Endothelial cell of umbilical vein (primary cell): ENCODE results near the gene SETD1A.

Source experiments
- CTCF ChIP-seq, 2 donors: IDR thresholded peaks; 1 replicate in 1 of 2; 2 replicates in 1 of 2; pipeline ENCODE4 v1.5.1; 2011; ENCODE audit warnings: low read length in 2 of 2, mild to moderate bottlenecking in 2 of 2, moderate library complexity in 2 of 2, control low read depth in 1 of 2, inconsistent platforms in 1 of 2, low read depth in 1 of 2; ENCODE audit not compliant: insufficient read depth in 1 of 2; ENCODE audit errors: extremely low read depth in 1 of 2
- EZH2 ChIP-seq: IDR thresholded peaks from 2 replicates; pipeline ENCODE4 v1.6.1; 2012; ENCODE audit warnings: borderline replicate concordance, low read depth, mild to moderate bottlenecking, moderate library complexity, low read length, inconsistent platforms; ENCODE audit not compliant: severe bottlenecking
- GATA2 ChIP-seq: IDR thresholded peaks from 2 replicates; pipeline ENCODE4 v1.7.0; 2011; ENCODE audit warnings: low read depth, mild to moderate bottlenecking, moderate library complexity, mixed read lengths, low read length; ENCODE audit not compliant: insufficient read length, insufficient read depth
- JUN ChIP-seq: IDR thresholded peaks from 2 replicates; pipeline ENCODE4 v1.6.1; 2011; ENCODE audit warnings: borderline replicate concordance, low read depth; ENCODE audit not compliant: insufficient read length, insufficient read depth
- MAX ChIP-seq: IDR thresholded peaks from 2 replicates; pipeline ENCODE4 v1.6.1; 2011; ENCODE audit not compliant: insufficient read depth, insufficient read length
- MYC ChIP-seq: IDR thresholded peaks from one replicate; pipeline ENCODE4 v1.6.1; 2011; ENCODE audit warnings: mild to moderate bottlenecking, low read depth, low read length
- POLR2A ChIP-seq: IDR thresholded peaks from 2 replicates; pipeline ENCODE4 v1.6.1; 2012; ENCODE audit warnings: low read depth, mild to moderate bottlenecking, control low read depth, low read length
- POLR2AphosphoS5 ChIP-seq: IDR thresholded peaks from 2 replicates; pipeline ENCODE4 v1.6.1; 2012; ENCODE audit warnings: low read depth, mild to moderate bottlenecking, control low read depth, low read length, moderate library complexity; ENCODE audit not compliant: insufficient read depth

GRCh38 chr16:30921748-30922419, 35.7 kb upstream of the SETD1A start:
- TF ChIP-seq EZH2: no peak
- peak; percentile 92 to 93 for TF ChIP-seq CTCF (IDR thresholded peaks at IDR 0.05; ENCODE audit: extremely low read depth in 1 of 2, insufficient read depth in 1 of 2, low read depth in 1 of 2, low read length in 2 of 2)
- no peak for TF ChIP-seq MAX
- peak; percentile 71 for TF ChIP-seq POLR2A
- TF ChIP-seq POLR2AphosphoS5: peak; percentile 21
- TF ChIP-seq GATA2: no peak
- no peak for TF ChIP-seq JUN
- no peak for TF ChIP-seq MYC
